SK-N-SH (cell line): ENCODE measurements around the gene GRIN2A. TPM values are rescaled to one million over a fixed set of nuclear protein-coding genes. Genes with fewer than 3 reads are reported as not detected.

Source experiments
- CTCF ChIA-PET: fragments of 300-600, 350-600 bp; formaldehyde crosslinking; extraction: SDS; loops from one replicate; lab custom pipeline; 2021; lab: Yijun Ruan, JAX
- POLR2A ChIA-PET: fragments of 350-600 bp; sonication (Branson Sonifier 250); formaldehyde crosslinking; extraction: SDS; loops from one replicate; lab custom pipeline; 2020; ENCODE audit warnings: antibody characterized with exemption, inconsistent platforms; lab: Yijun Ruan, JAX
- DNase-seq: peaks from one replicate; pipeline ENCODE4 v3.0.0; 2012
- H2AFZ ChIP-seq: fragments of 200-600 bp; sonication (generic); 2 replicates; pipeline ENCODE4 v1.8.1; 2016; ENCODE audit warnings: antibody characterized with exemption, mild to moderate bottlenecking, low read depth
- H3F3A ChIP-seq: fragments of 200-600 bp; sonication (generic); replicated peaks from 2 replicates; pipeline ENCODE3; 2016; ENCODE audit warnings: antibody characterized with exemption, mild to moderate bottlenecking; ENCODE audit not compliant: insufficient read depth
- H3K27ac ChIP-seq, 2 experiments: fragments of 200-500 bp in 1 of 2; fragments of 200-600 bp in 1 of 2; sonication (Bioruptor generic) in 1 of 2; sonication (generic), shearing (Covaris generic) in 1 of 2; 2 replicates each; pipeline versions ENCODE4 v1.5.1 to v1.6.1; 2014 to 2016; ENCODE audit warnings: low read depth in 2 of 2, inconsistent platforms in 1 of 2, low read length in 1 of 2, mild to moderate bottlenecking in 1 of 2, mixed read lengths in 1 of 2
- H3K27me3 ChIP-seq: fragments of 200-600 bp; sonication (generic), shearing (Covaris generic); 2 replicates; pipeline ENCODE4 v1.6.1; 2016; ENCODE audit warnings: mixed run types; ENCODE audit not compliant: insufficient read depth
- H3K36me3 ChIP-seq, 2 experiments: fragments of 200-500 bp in 1 of 2; fragments of 200-600 bp in 1 of 2; sonication (Bioruptor generic) in 1 of 2; sonication (generic) in 1 of 2; replicated peaks in 1 of 2; 2 replicates each; pipeline versions ENCODE3 to v1.5.1; 2014 to 2016; ENCODE audit warnings: low read length in 1 of 2, mild to moderate bottlenecking in 1 of 2; ENCODE audit not compliant: insufficient read depth in 2 of 2, control insufficient read depth in 1 of 2
- H3K4me1 ChIP-seq, 2 experiments: fragments of 200-500 bp in 1 of 2; fragments of 200-600 bp in 1 of 2; sonication (Bioruptor generic) in 1 of 2; sonication (generic), shearing (Covaris generic) in 1 of 2; 2 replicates each; pipeline versions ENCODE4 v1.5.1 to v1.6.1; 2014 to 2016; ENCODE audit warnings: low read depth in 1 of 2, low read length in 1 of 2, mixed run types in 1 of 2; ENCODE audit not compliant: insufficient read depth in 2 of 2, control insufficient read depth in 1 of 2
- H3K4me2 ChIP-seq: fragments of 200-600 bp; sonication (generic), shearing (Covaris generic); 2 replicates; pipeline ENCODE4 v1.6.1; 2017; ENCODE audit warnings: mixed run types
- H3K4me3 ChIP-seq, 2 experiments: fragments of 200-500 bp in 1 of 2; fragments of 200-600 bp in 1 of 2; sonication (Bioruptor generic) in 1 of 2; sonication (generic), shearing (Covaris generic) in 1 of 2; 2 replicates each; pipeline versions ENCODE4 v1.5.1 to v1.8.1; 2014 to 2016; ENCODE audit warnings: low read depth in 2 of 2, inconsistent platforms in 1 of 2, low read length in 1 of 2, mild to moderate bottlenecking in 1 of 2, mixed read lengths in 1 of 2, moderate library complexity in 1 of 2
- H3K79me2 ChIP-seq: fragments of 200-600 bp; sonication (generic); 2 replicates; pipeline ENCODE4 v1.8.1; 2017; ENCODE audit warnings: mild to moderate bottlenecking; ENCODE audit not compliant: insufficient read depth
- H3K9ac ChIP-seq: fragments of 200-600 bp; sonication (generic); 2 replicates; pipeline ENCODE4 v1.6.1; 2017; ENCODE audit warnings: mixed run types
- H3K9me2 ChIP-seq: fragments of 200-600 bp; sonication (generic); 2 replicates; pipeline ENCODE4 v1.6.1; 2017; ENCODE audit warnings: mixed run types
- H3K9me3 ChIP-seq: fragments of 200-600 bp; sonication (generic); 2 replicates; pipeline ENCODE4 v1.6.1; 2017; ENCODE audit warnings: mixed run types, mild to moderate bottlenecking, moderate library complexity
- H4K20me1 ChIP-seq: fragments of 200-600 bp; sonication (generic); 2 replicates; pipeline ENCODE4 v1.6.1; 2017; ENCODE audit warnings: mild to moderate bottlenecking, mixed run types; ENCODE audit not compliant: insufficient read depth
- CHD2 ChIP-seq: fragments of 150-350 bp; IDR thresholded peaks from 2 replicates; pipeline ENCODE4 v1.6.1; 2018; ENCODE audit warnings: low read length; ENCODE audit not compliant: partially characterized antibody
- ELF1 ChIP-seq: IDR thresholded peaks from 2 replicates; pipeline ENCODE4 v1.4.0; 2012
- EP300 ChIP-seq, 2 experiments: IDR thresholded peaks; 2 replicates each; pipeline versions ENCODE4 v1.4.0 to v1.6.1; 2012; ENCODE audit warnings: borderline replicate concordance in 1 of 2, low read depth in 1 of 2, low read length in 1 of 2
- FOSL2 ChIP-seq: IDR thresholded peaks from 2 replicates; pipeline ENCODE4 v1.4.0; 2012; ENCODE audit warnings: low read depth, mild to moderate bottlenecking, moderate library complexity, borderline replicate concordance
- FOXM1 ChIP-seq: IDR thresholded peaks from 2 replicates; pipeline ENCODE4 v1.4.0; 2012; ENCODE audit warnings: low read depth, mild to moderate bottlenecking
- NFIC ChIP-seq: IDR thresholded peaks from 2 replicates; pipeline ENCODE4 v1.4.0; 2012; ENCODE audit warnings: borderline replicate concordance
- POLR2AphosphoS5 ChIP-seq: IDR thresholded peaks from 2 replicates; pipeline ENCODE4 v1.6.1; 2012; ENCODE audit warnings: low read depth, low read length
- WGBS: methylation state at CpG from one replicate; pipeline ENCODE4 v1.1.6; 2017; ENCODE audit warnings: low lambda C conversion rate; 5-methylcytosine and 5-hydroxymethylcytosine counted together
- polyA plus RNA-seq, 3 experiments: library from polyadenylated mRNA; depleted of rRNA; stranded (reverse); fragments of >200 nt; gene quantifications; 2 replicates each; pipeline ENCODE4 v1.2.3, GENCODE V29; 2012
- TF ChIP-seq, protein P1 (sequence below): IDR thresholded peaks from 2 replicates; pipeline ENCODE4 v1.4.0; 2012; ENCODE audit warnings: low read depth, borderline replicate concordance
- TF ChIP-seq, protein P2 (sequence below): fragments of 150-350 bp; IDR thresholded peaks from 2 replicates; pipeline ENCODE4 v1.6.1; 2016; ENCODE audit warnings: mild to moderate bottlenecking, low read depth, low read length
- TF ChIP-seq, protein P3 (sequence below): IDR thresholded peaks from 2 replicates; pipeline ENCODE4 v1.4.0; 2012; ENCODE audit warnings: low read depth, borderline replicate concordance
- TF ChIP-seq, protein P4 (sequence below): fragments of 200-600 bp; sonication (generic); IDR thresholded peaks from 2 replicates; pipeline ENCODE4 v1.6.1; 2017; ENCODE audit warnings: antibody characterized with exemption, mild to moderate bottlenecking, moderate library complexity

Gene GRIN2A
- polyA plus RNA-seq, 1 of the 3 experiments (the other 2 are of a cell fraction) = not detected

DNA sequence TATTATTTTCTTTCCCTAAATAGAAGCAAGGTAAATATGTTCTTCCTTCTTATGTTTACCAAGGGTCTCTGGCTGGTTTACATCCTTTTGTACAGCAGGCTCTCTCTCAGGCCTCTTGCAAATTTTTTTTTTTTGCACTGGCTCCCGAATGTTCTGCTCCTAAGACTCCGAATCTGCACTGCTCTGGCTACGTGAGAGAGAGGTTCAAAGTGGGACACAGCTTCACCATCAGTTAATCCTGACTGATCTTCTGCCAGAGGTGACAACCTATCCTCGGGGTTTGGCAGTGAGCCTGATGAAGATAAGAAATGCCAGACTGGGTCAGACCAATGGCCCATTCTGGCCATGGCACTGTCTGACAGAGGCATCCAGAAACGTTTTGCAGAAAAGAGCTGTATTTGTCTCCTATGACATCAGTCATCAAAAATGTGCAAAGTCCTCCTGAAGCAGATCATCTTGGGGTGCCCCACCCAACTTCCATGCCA, 136.9 kb downstream of the GRIN2A start:
- H3K9ac ChIP-seq = no peak overlapping the region
- no peaks in the 10 kb centered on the region for H4K20me1 ChIP-seq
- no peak overlapping the region for H3K4me3 ChIP-seq
- POLR2A ChIA-PET = no interaction called here
- H3K27me3 ChIP-seq = no peaks in the 10 kb centered on the region
- H3K27ac ChIP-seq = no peak overlapping the region
- WGBS = 3% methylated on average over 5 of the region's 5 CpGs
- no peaks in the 10 kb centered on the region for H3F3A ChIP-seq
- no peak overlapping the region for H3K4me2 ChIP-seq
- no peak for DNase-seq
- H3K4me1 ChIP-seq = peaks cover 0 to 6% of the 10 kb centered on the region in 2 experiments; a peak in 1 of 4 replicates
- no peaks in the 10 kb centered on the region for H3K9me3 ChIP-seq
- H3K79me2 ChIP-seq = no peaks in the 10 kb centered on the region
- no peaks in the 10 kb centered on the region for H3K36me3 ChIP-seq
- TF ChIP-seq, protein P1, sequence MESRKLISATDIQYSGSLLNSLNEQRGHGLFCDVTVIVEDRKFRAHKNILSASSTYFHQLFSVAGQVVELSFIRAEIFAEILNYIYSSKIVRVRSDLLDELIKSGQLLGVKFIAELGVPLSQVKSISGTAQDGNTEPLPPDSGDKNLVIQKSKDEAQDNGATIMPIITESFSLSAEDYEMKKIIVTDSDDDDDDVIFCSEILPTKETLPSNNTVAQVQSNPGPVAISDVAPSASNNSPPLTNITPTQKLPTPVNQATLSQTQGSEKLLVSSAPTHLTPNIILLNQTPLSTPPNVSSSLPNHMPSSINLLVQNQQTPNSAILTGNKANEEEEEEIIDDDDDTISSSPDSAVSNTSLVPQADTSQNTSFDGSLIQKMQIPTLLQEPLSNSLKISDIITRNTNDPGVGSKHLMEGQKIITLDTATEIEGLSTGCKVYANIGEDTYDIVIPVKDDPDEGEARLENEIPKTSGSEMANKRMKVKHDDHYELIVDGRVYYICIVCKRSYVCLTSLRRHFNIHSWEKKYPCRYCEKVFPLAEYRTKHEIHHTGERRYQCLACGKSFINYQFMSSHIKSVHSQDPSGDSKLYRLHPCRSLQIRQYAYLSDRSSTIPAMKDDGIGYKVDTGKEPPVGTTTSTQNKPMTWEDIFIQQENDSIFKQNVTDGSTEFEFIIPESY = no peak
- no peak for TF ChIP-seq EP300 (IDR thresholded peaks at IDR 0.05; ENCODE audit: borderline replicate concordance in 1 of 2, low read depth in 1 of 2, low read length in 1 of 2)
- no peak for TF ChIP-seq NFIC
- TF ChIP-seq CHD2 = no peak
- TF ChIP-seq, protein P2, sequence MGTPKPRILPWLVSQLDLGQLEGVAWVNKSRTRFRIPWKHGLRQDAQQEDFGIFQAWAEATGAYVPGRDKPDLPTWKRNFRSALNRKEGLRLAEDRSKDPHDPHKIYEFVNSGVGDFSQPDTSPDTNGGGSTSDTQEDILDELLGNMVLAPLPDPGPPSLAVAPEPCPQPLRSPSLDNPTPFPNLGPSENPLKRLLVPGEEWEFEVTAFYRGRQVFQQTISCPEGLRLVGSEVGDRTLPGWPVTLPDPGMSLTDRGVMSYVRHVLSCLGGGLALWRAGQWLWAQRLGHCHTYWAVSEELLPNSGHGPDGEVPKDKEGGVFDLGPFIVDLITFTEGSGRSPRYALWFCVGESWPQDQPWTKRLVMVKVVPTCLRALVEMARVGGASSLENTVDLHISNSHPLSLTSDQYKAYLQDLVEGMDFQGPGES = no peak
- TF ChIP-seq ELF1 = no peak
- TF ChIP-seq, protein P3, sequence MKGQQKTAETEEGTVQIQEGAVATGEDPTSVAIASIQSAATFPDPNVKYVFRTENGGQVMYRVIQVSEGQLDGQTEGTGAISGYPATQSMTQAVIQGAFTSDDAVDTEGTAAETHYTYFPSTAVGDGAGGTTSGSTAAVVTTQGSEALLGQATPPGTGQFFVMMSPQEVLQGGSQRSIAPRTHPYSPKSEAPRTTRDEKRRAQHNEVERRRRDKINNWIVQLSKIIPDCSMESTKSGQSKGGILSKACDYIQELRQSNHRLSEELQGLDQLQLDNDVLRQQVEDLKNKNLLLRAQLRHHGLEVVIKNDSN = no peak
- TF ChIP-seq, protein P4, sequence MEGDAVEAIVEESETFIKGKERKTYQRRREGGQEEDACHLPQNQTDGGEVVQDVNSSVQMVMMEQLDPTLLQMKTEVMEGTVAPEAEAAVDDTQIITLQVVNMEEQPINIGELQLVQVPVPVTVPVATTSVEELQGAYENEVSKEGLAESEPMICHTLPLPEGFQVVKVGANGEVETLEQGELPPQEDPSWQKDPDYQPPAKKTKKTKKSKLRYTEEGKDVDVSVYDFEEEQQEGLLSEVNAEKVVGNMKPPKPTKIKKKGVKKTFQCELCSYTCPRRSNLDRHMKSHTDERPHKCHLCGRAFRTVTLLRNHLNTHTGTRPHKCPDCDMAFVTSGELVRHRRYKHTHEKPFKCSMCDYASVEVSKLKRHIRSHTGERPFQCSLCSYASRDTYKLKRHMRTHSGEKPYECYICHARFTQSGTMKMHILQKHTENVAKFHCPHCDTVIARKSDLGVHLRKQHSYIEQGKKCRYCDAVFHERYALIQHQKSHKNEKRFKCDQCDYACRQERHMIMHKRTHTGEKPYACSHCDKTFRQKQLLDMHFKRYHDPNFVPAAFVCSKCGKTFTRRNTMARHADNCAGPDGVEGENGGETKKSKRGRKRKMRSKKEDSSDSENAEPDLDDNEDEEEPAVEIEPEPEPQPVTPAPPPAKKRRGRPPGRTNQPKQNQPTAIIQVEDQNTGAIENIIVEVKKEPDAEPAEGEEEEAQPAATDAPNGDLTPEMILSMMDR = no peak
- TF ChIP-seq POLR2AphosphoS5 = no peak
- TF ChIP-seq FOSL2 = no peak
- TF ChIP-seq FOXM1 = no peak
- TF ChIP-seq, all 33 proteins: peak for 0
- Histone ChIP-seq H3K9me2 (no peaks in the 10 kb centered on the region), H2AFZ (no peak overlapping the region)
- CTCF ChIA-PET = no interaction called here
